Activated naive CD8-positive, alpha-beta T cell treated with anti-CD3 and anti-CD28 coated beads, Interleukin-2, amount 10 ng/mL, durations not matched to agents 7 days and 5 days (primary cell): ENCODE data around the gene RNU1-3. TPM values are rescaled to one million over a fixed set of nuclear protein-coding genes. Genes with fewer than 3 reads are reported as not detected.
"Not testable (repeated sequence)": the region's sequence is repeated elsewhere in the genome, so short reads cannot be mapped to it uniquely, and the experiment has no call there.

Experiments used
- ATAC-seq: fragments of 150-1000 bp; cut with Tn5 transposase; one replicate; pipeline ENCODE4 v1.10.0; 2021; ENCODE audit warnings: low read depth, moderate library complexity
- POLR2A ChIA-PET: fragments of 350-600 bp; sonication (Branson Sonifier 250); formaldehyde crosslinking; loops from one replicate; lab custom pipeline; 2021; ENCODE audit warnings: antibody characterized with exemption; lab: Charles Lee
- DNase-seq: peaks from one replicate; pipeline ENCODE4 v3.0.0; 2021
- H3K27ac Mint-ChIP-seq: one replicate; pipeline ENCODE4 v1.8.0; 2022; ENCODE audit warnings: mild to moderate bottlenecking, mixed read lengths
- H3K27me3 Mint-ChIP-seq: one replicate; pipeline ENCODE4 v1.8.0; 2022; ENCODE audit warnings: mild to moderate bottlenecking, moderate library complexity, mixed read lengths
- H3K36me3 Mint-ChIP-seq: one replicate; pipeline ENCODE4 v1.8.0; 2021; ENCODE audit warnings: mild to moderate bottlenecking, mixed read lengths
- H3K4me1 Mint-ChIP-seq: one replicate; pipeline ENCODE4 v1.8.0; 2021; ENCODE audit warnings: mixed read lengths
- H3K4me3 Mint-ChIP-seq: one replicate; pipeline ENCODE4 v1.8.0; 2022; ENCODE audit warnings: mild to moderate bottlenecking, moderate library complexity, mixed read lengths
- H3K9me3 Mint-ChIP-seq: one replicate; pipeline ENCODE4 v1.8.0; 2021; ENCODE audit warnings: mixed read lengths
- total RNA-seq, 2 experiments: library from RNA; stranded (reverse); gene quantifications; one replicate each; pipeline ENCODE4 v1.2.3, GENCODE V29; 2021

RNU1-3 gene
- total RNA-seq, 2 experiments from 2014 or later = 3,257 to 3,430 TPM

DNA sequence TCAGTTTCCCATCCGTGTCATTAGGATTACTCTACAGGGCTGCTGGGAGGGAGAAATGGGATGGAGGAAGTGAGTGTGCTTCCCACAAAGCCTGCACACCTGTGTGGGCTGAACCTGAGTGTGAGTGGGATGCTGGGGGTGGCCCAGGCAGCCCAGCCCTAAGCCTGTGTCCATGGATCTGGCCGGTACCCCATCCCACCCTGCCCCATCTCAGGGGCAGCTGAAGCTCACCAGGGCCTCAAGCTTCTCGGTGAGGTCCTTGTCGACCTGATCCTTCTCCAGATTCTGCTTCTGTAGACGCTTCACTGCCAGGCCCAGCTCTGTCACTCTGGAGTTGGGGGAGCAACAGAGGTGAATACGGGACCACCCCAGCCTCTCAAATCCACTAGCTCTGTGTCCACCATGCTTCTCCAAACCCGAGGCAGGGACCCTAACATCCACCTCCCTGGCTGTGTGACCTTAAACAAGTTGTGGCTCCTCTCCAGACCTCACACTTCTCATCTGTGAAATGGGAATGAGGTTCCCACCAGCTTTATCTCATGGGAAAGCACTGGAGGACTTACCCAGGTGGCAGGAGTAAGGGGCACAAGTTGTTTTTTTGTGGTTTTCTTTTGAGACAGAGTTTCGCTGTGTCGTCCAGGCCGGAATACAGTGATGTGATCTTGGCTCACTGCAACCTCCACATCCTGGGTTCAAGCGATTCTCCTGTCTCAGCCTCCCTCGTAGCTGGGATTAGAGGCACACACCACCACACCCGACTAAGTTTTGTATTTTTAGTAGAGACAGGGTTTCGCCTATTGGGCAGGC is 34.5 kb downstream of the RNU1-3 start:
- H3K27ac Mint-ChIP-seq, H3K4me1 Mint-ChIP-seq, H3K9me3 Mint-ChIP-seq, POLR2A ChIA-PET, DNase-seq, H3K4me3 Mint-ChIP-seq, ATAC-seq, H3K27me3 Mint-ChIP-seq: not testable (repeated sequence)
- H3K36me3 Mint-ChIP-seq = peaks cover 20% of the 10 kb centered on the region

DNA sequence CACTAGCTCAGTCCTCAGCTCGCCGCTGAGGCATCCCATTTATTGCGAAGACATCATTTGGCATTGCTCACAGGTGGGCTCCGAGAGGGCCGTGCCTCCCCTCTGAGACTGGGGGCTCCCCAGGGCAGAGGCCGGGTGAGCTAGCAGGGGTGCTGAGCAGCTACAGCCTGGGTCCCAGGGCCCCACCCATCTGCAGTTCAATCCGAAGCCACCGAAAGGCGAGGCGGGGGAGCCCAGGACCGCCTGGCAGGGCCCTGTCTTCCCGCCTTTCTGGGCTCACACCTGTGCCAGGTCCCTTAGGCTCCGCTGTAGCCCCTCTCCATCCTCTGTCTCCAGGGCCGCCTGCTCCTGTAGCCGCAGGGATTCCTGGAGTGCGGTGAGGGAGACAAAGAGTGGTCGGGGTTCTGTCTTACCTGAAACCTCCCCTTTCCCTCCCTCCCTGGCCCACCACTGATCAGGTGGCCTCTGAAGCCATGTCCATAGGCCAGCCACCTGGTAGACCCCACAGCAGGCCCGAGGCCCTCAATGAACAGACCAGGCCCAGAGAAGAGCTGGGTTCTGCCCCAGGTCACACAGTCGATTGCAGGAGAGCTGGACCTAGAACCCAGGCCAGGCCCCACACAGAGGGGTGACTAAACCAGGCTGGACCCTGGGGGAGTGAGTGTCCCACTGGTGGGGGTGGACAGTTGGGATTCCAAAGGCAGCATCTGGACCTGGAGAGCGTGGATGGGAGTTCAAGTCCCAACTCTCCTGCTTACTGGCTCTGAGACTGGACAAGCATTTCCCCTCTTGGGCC is 35.3 kb downstream of the RNU1-3 start:
- ATAC-seq (no peak), DNase-seq (peak; percentile 38)
- H3K4me3 Mint-ChIP-seq = no peak overlapping the region
- POLR2A ChIA-PET = no interaction called here
- no peaks in the 10 kb centered on the region for H3K9me3 Mint-ChIP-seq
- H3K27ac Mint-ChIP-seq = no peak overlapping the region
- peaks cover 20% of the 10 kb centered on the region for H3K36me3 Mint-ChIP-seq
- H3K4me1 Mint-ChIP-seq = peaks cover 7% of the 10 kb centered on the region
- H3K27me3 Mint-ChIP-seq = no peaks in the 10 kb centered on the region

DNA sequence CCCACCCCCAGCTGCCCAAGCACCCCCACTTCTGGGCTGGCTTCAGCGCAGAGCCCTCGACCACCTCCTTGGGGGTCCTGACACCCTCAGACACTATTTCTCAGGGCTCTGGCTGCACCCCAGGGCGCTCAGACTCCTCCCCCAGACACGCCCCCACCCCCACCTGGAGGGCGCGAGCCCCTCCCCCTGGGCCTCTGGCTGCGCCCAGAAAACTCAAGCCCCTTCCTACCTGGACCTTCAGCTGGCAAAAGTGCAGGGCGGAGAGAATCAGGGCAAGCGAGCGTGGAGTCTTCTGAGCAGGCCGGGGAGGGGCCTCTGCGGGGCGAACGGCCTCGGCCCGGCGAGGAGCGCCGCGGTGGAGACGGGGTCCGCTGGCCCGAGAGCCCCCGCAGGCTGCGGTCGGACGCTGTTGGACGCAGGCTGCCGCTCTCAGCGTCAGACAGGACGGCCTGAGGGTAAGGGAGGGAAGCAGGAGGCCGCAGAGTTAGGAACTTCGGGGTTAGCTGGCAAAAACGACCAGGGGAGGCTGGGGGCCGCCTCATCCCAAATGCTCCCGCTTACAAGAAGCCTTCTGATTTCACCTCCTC is 36.0 kb downstream of the RNU1-3 start:
- Mint-ChIP-seq H3K36me3 (peaks cover 20% of the 10 kb centered on the region), H3K4me3 (no peak overlapping the region), H3K4me1 (peaks cover 7% of the 10 kb centered on the region), H3K27ac (no peak overlapping the region), H3K27me3 (no peaks in the 10 kb centered on the region), H3K9me3 (no peaks in the 10 kb centered on the region)
- DNase-seq (peak; percentile 36), ATAC-seq (no peak)
- POLR2A ChIA-PET = no interaction called here

GRCh38 chr1:16629916-16630530 is 36.7 kb downstream of the RNU1-3 start:
- not testable (repeated sequence) for H3K27me3 Mint-ChIP-seq, H3K4me1 Mint-ChIP-seq, H3K27ac Mint-ChIP-seq, H3K4me3 Mint-ChIP-seq, H3K9me3 Mint-ChIP-seq, ATAC-seq
- DNase-seq = peak; percentile 43
- peaks cover 20% of the 10 kb centered on the region for H3K36me3 Mint-ChIP-seq
- POLR2A ChIA-PET = interaction anchor here (0.6 kb wide), 1 partner anchor 386 kb away, joined by 3 read pairs; no protein-coding TSS in a partner anchor

GRCh38 chr1:16628361-16629111 is 38.2 kb downstream of the RNU1-3 start:
- POLR2A ChIA-PET = interaction anchor here (0.6 kb wide), 1 partner anchor 74 kb away, joined by 3 read pairs; no protein-coding TSS in a partner anchor
- no peaks in the 10 kb centered on the region for H3K27me3 Mint-ChIP-seq
- ATAC-seq (no peak), DNase-seq (peak; percentile 48)
- no peak overlapping the region for H3K27ac Mint-ChIP-seq
- no peak overlapping the region for H3K4me3 Mint-ChIP-seq
- H3K4me1 Mint-ChIP-seq = peaks cover 7% of the 10 kb centered on the region
- peaks cover 15% of the 10 kb centered on the region for H3K36me3 Mint-ChIP-seq
- H3K9me3 Mint-ChIP-seq = no peaks in the 10 kb centered on the region

- DNase-seq, H3K4me1 Mint-ChIP-seq, H3K27ac Mint-ChIP-seq, H3K4me3 Mint-ChIP-seq, H3K9me3 Mint-ChIP-seq, ATAC-seq, H3K27me3 Mint-ChIP-seq: not testable (repeated sequence)
- POLR2A ChIA-PET = interaction anchor here (0.6 to 1.0 kb wide), 2 partner anchors 75 to 89 kb away, joined by 3 read pairs; no protein-coding TSS in a partner anchor
- H3K36me3 Mint-ChIP-seq = peaks cover 15% of the 10 kb centered on the region
Observed at GRCh38 chr1:16626409-16626983, 40.3 kb downstream of the RNU1-3 start.

DNA sequence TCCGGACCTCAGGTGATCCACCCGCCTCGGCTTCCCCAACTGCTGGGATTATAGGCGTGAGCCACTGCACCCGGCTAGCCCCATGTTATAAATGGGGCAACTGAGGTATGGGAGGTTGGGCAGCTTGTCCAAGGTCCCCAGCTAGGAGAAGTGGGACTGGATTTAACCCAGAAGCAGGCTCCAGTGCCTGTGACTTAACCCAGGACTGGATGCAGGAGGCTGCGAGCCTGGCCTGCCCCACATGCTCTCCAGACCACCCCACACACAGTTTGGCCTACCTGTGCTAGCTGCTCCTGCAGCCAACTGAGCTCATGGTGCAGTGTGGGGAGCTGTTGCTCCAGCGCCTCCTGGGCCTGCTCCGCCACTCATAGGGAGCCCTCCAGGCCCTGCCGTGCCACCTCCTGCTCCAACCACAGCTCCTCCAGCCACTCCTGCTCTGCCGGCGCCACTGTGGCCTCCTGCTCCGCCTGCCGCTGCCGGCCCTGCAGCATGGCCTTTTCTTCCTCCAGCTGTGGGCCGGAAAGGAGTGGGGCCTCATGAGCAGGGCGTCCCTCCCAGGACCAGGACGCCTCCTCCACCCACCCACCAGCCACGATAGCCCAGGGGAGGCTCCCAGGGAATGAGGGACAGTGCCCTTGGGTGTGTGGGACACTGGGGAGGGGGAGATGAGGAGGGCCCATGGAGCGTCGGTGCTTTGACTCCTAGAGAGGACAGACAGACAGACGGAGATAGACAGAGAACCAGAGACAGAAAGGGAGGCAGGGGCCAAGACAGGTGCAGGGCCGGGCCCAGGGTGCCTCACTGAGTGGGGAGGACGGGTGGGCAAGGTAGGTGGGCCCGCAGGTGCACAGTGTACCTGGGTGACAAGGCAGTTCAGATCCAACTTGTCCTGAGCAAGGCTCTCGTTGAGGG is 41.0 kb downstream of the RNU1-3 start:
- Mint-ChIP-seq H3K27ac (no peak overlapping the region), H3K4me3 (no peak overlapping the region), H3K27me3 (no peaks in the 10 kb centered on the region), H3K9me3 (no peaks in the 10 kb centered on the region), H3K36me3 (peaks cover 15% of the 10 kb centered on the region), H3K4me1 (peaks cover 7% of the 10 kb centered on the region)
- POLR2A ChIA-PET = interaction anchor here (0.6 to 1.2 kb wide), 3 partner anchors 10 to 90 kb away, joined by 3 read pairs; partner anchors contain the start of gene NBPF1
- ATAC-seq (no peak), DNase-seq (peak; percentile 47)

DNA sequence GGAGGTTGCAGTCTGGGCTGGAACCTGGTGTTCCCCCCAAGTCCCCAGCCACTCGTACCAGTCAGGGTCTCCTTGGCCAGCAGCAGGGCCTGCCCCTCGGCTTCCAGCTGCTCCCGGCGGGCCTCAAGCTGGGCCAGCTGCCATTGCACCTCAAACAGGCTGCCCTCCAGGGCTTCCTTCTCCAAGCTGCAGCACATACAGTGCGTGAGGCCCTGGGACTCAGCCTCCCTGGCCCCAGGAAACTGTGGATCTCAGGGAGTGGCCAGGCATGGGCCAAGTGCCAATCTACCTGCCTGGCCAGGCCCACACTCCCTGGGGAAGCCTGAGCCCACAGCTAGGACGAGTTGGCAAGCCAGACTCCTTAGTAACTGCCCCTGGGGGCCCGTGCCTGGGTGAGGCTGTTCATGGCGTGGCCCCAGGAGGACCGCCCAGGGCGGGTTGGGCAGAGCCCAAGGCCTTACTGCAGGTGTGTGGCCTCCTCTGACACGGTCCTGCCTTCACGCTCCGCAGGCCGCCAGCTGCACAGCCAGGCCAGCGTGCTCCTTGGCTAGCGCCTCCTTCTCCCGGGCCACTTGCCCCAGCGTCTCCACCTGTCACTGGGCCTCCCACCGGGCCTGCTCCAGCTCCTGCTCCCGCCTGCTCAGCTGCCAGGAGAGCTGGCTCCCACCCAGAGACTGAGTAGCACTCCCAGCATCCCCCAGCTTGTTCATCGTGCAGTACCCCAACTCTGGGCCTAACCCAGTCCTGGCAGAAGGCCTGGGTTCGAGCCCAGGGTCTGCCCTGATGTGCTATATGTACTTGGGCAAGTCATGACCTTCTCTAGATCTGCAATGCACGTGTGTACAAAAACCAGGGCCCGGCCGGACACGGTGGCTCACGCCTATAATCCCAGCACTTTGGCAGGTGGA is 42.7 kb downstream of the RNU1-3 start:
- peaks cover 11% of the 10 kb centered on the region for H3K36me3 Mint-ChIP-seq
- H3K4me3 Mint-ChIP-seq, H3K9me3 Mint-ChIP-seq, H3K27me3 Mint-ChIP-seq, H3K27ac Mint-ChIP-seq, H3K4me1 Mint-ChIP-seq, ATAC-seq: not testable (repeated sequence)
- peak; percentile 53 for DNase-seq
- POLR2A ChIA-PET = interaction anchor here (1.2 kb wide), 1 partner anchor 8 kb away, joined by 3 read pairs; no protein-coding TSS in a partner anchor

DNA sequence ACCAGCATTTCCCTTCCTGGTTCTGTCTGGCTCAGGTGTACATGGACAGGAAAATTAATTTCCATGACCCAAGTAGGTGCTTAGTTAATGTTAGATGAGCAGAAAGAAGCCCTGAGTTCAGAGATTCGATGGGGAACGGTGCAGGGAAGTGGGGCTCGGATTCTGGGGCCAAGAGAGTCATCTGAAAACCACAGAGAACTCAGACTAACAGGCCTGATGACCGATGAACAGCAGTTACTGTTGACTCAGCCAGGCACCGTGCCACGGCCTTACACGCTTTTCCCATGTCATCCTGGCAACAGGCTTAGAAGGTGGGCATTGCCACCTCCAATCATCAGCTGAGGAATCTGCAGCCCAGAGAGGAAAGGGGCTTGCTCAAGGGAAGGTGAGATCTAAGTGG is 43.4 kb downstream of the RNU1-3 start:
- DNase-seq, H3K36me3 Mint-ChIP-seq, H3K9me3 Mint-ChIP-seq, H3K27ac Mint-ChIP-seq, H3K4me3 Mint-ChIP-seq, POLR2A ChIA-PET, H3K4me1 Mint-ChIP-seq, ATAC-seq, H3K27me3 Mint-ChIP-seq: not testable (repeated sequence)

GRCh38 chr1:16621681-16622315 is 45.0 kb downstream of the RNU1-3 start:
- H3K27ac Mint-ChIP-seq, DNase-seq, H3K4me3 Mint-ChIP-seq, ATAC-seq, H3K9me3 Mint-ChIP-seq, H3K4me1 Mint-ChIP-seq, H3K36me3 Mint-ChIP-seq, POLR2A ChIA-PET, H3K27me3 Mint-ChIP-seq: not testable (repeated sequence)
